Measurements from ENCODE around the gene STK33. TPM values are rescaled to one million over a fixed set of nuclear protein-coding genes. Genes with fewer than 3 reads are reported as not detected.

The STK33 gene
- total RNA-seq, 1 donor from 2014 or later: 0.66 TPM

DNA sequence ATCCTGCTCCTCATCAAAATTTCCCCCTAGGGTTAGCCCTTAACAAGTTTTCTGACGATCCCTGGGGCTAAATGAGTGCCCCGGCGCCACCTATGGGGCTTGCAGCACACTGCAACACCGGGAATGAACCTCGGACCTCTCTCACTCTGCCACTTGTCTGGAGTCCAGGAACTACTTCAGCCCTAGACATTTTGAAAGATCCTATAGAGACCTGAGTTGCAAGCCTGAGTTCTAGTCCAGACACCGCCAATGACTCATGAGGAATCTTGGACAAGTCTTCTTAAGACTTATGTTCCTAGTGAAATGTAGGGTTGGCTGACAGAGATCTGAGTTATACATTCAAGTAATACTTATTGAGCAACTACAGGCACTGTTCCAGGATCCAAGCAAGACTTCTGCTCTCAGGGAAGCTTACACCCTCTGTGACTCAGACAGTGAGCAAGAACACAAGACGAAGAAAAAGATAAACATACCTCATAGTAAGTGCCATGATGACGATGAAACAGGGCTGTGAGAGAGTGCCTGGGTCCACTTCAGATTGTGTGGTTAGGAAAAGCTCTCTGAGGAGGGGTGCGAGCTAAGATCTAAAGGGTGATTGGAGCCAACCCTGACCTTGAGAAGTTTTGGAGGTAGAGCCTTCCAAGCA lies 10.2 kb upstream of the STK33 start:
- intact Hi-C loops (cut with micrococcal nuclease): loop anchor here (1.0 kb wide), 1 partner anchor 355 kb away; no protein-coding TSS in a partner anchor

DNA sequence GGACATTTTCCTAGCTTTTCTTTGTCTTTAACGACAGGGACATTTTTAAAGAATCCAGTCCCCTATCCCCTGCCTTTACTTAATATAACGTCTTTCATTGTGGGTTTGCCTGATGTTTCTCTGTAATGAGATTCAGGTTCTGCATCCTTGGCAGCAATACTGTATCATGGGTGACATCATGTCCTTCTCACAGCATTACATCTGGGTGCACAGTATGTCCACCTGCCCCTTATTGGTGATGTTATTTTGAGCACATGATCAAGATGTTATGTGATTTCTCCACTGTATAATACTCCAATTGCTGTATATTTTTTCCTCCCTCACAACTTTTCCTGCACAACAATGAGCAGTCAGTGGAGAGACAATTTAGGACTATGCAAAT lies 9.7 kb upstream of the STK33 start:
- intact Hi-C loops (cut with micrococcal nuclease): loop anchor here (1.0 kb wide), 1 partner anchor 356 kb away; no protein-coding TSS in a partner anchor

DNA sequence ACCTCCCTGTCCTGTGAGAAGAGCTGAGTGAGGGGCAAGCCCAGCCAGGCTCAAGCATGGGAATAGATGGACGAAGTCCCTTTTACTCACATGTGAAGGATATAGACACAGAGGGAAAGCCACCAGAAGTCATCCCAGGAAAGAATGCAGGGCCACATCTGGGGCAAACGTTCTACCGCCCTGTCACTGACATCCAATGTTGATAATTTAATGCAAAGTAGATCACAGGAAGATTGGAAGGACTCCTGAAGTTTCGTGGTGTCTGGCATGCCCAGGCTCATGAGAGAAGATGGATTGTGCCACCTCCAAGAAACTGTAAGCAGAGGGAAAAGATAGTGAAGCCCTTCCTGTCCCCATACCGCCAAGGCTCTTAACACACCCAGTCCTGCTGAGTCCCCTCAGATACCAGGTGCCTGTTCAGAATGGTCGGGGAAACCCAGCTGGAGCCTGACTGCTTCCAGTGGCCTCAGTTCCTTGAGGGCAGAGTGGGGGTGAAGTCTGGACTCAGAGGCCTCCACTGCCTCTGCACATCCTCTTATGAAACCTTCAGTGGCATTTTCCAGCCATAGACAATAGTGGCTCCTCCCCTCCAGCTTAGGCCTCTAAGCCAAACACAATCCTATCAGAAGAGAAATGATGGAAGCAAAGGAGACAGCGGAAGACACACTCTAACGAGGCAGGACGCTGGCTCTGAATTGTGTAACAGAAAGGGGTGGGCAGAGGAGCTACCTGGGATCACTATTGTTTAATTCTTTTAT lies 7.5 kb upstream of the STK33 start:
- intact Hi-C loops (cut with micrococcal nuclease): no loop called here

DNA sequence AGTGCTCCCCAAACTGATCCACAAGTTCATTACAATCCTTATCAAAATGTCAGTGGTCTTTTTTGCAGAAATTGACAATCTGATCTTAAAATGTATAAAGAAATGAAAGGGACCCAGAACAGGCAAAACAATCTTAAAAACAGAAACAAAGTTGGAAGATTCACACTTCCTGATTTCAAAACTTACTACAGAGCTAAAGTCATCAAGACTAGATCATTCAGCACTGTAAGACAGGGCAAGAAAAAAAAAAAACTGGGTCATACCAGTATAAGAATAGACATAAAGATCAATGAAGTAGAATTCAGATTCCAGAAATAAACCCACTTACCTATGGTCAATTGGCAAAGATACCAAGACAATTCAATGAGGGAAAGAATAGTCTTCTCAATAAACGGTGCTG lies 4.5 kb upstream of the STK33 start:
- intact Hi-C loops (cut with micrococcal nuclease): no loop called here

DNA sequence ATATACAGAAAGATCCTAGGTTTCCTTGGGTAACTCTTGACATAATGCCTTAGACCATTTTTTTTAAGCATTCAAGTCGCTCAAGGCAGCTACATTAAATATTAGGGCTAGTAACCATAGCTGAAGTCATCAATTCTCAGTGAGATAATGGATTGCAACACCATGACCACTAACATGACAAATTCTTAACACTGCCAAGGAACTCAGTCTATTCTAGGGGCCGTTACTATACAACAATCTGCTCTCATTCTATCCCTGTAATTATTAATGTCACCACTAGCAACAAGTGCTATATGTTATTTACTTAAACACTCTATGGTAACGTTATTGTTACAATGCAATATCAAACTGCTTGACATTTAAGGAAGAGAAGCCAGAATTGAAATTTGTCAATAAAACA lies 3.2 kb upstream of the STK33 start:
- intact Hi-C loops (cut with micrococcal nuclease): no loop called here

DNA sequence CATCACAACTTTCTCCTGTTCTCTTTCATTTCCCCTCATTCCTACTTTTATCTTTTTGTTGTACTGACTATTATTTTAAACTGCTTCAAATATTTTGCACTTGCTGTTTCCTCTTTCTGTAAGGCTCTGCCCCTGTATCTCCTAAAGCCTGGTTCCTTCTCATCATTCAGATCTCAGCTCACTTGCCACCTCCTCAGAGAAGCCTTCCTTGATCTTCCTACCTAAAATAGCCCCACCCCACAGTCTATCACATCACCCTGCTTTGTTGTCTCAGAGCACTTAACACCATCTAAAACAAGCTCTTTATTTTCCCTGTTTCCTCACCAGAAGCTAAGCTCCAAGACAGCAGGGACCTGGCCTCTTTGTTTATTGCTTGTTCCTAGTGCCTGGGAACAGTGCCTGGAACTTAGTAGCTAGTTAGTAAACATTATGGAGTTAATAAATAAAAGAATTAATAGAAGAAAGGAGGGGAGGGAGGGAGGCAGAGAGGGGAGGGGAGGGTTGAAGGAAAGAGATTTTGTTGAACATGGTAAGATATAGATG lies 2.5 kb upstream of the STK33 start:
- intact Hi-C loops (cut with micrococcal nuclease): no loop called here

DNA sequence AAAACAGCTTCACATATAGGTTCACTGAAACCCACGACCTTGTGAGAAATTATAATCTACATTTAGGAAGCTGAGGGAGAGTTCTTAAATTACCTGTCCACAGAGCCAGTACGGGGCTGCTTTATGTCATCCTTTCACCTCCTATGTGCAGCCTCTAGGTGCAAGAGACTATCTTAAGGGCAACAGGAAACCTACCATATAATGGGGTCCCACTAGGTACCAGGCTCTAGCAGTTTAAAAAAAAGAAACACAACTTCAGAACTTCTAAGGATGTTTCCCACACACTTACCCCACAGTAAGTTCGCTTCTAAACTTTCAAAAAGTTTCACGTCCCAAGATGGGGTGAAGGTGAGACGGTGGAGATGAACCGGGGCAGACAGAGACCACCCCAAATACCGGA lies 573 bp downstream of the STK33 start:
- intact Hi-C loops (cut with micrococcal nuclease): no loop called here

DNA sequence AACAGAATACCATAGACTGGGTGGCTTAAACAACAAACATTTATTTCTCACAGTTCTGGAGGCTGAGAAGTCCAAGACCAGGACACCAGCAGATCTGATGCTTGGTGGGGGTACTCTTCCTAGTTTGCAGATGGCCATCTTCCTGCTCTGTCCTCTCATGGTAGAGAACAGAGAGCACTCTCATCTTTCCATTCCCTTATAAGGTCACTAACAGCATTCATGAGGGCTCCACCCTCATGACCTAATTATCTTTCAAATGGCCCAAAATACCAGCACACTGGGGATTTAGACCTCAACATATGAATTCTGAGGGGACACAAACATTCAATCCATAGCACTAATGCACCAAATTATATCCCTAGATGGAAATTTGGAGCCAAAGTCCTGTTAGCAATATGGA lies 6.1 kb downstream of the STK33 start:
- intact Hi-C loops (cut with micrococcal nuclease): no loop called here

DNA sequence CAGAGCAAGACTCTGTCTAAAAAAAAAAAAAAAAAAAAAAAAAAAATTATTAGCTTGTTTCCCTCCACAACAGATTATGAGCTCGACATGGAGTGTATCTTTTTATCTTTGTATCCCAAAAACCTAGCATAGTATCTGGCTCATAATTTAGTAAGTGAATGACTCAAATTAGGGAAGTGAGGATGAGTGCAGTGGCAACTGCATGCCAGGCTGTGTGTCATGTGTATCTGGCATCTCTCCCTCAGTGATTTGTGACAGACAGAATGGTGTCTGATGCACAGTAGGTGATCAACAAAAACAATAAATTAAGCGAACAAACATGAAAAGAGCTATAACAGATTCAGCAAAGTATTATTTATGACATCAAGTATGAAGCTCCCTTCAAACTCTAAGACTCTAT lies 7.2 kb downstream of the STK33 start:
- intact Hi-C loops (cut with micrococcal nuclease): no loop called here

DNA sequence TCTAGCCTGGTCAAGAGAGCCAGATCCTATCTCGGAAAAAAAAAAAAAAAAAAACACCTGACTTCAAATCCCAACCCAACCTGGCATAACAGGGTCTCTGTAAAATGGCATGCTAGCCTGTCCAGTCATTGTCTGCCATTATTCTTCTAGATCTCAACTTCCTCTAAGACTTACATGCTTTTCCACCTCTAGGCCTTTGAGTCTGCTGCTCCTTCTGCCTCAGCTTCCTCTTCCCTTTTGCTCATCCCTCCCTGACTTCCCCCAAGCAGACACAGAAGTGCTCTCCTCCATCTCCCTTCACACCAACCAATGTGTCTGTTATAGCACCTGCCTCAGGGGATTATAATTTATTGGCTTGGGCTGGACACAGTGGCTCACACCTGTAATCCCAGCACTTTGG lies 7.8 kb downstream of the STK33 start:
- intact Hi-C loops (cut with micrococcal nuclease): no loop called here

DNA sequence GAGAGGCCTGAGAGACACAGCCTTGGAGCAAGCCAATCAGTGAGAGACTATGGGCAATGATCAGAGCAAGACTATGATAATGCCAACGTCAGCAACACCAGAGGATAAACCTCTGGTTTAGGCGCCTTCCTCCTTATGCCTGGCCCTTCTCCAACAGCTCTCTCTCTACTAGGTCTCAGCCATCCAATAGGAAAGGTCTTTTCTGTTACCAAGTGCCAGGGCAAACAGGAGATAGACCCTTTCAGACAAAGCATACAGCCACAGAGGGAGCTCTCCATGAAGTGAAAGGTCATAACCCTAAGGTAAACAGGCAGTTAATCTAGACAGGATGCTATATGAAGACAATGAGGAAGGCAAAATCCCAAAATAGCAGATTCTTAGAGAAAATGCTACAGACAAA lies 9.5 kb downstream of the STK33 start:
- intact Hi-C loops (cut with micrococcal nuclease): no loop called here

DNA sequence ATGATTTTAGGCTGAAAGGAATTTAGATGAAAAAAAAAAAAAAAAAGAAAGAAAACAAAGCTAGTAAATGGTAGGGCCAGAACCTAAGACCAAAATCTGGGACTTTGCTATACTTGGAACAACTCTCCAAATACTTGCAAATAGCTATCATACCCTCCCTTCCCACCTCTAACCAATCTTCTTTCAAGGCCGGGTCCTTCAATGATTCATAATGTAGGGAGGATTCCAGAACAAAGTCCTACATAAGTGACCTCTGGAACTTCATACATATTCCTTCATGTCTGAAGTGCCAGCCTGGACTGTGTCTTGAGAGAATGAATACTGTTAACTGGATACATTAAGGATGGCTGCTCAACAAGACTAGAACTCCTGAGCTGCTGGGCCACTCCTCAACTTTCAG lies 9.9 kb downstream of the STK33 start:
- intact Hi-C loops (cut with micrococcal nuclease): no loop called here

DNA sequence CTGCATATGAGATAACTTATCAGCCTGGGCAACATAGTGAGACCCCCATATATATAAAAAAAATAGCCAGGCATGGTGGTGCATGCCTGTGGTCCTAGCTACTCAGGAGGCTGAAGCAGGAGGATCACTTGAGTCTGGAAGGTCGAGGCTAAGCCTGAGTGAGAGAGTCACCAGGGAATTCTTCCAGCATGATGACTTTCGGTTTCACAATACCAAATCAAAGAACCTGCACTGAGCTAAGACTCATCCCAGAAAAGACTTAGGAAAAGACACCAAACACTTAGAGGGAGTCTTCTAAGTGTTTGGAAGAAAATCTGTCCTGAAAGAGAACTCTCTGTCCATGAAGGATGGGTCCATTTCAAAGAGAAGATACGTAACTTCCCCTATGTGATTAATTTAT lies 12.7 kb downstream of the STK33 start:
- intact Hi-C loops (cut with micrococcal nuclease): no loop called here

DNA sequence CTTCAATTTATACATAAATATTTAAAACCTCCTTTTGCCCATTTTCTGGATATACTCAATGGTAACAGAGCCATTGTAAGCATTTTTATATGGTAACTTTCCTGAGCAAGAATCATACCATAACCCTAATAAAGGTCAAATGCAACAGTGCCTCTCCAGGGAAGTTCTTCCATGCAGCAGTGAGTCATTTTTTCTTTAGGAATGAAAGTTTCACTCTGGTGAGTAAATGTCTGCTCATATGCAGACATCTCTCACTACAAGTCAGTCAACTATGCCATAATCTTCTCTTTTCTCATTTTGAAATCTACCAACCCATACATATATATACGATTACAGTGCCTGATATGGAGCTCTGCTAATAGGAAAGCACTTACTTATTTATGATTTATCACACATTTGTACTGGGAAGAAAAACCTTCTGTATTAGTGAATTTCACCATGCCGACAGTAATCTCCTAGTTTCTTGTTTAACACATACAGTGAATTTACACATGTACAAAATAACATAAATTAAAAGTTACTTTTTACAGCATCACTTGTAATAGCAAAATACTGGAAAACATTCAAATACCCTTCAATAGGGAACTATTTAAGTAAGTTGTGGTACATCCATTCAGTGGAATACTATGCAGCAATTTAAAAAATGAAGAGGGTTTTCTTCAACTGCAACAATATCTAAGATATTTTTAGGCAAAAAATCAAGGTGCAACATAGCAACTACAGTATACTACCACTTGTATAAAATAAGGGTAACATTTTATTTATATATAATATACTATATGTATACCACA lies 16.0 kb downstream of the STK33 start:
- intact Hi-C loops (cut with micrococcal nuclease): no loop called here

DNA sequence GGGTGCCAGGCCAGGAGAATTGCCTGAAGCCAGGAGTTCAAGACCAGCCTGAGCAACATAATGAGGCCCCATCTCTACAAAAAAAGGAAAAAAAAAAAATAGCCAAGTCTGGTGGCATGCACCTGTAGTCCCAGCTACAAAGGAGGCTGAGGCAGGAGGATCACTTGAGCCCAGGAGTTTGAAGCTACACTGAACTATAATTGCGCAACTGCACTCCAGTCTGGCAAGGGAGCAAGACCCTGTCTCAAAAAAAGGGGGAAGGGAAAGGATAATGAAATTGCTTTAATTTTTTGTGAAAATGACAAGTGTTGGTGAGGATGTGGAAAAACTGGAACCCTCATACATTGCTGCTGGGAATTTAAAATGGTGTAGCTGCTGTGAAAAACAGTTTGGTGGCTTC lies 19.2 kb downstream of the STK33 start:
- intact Hi-C loops (cut with micrococcal nuclease): no loop called here

DNA sequence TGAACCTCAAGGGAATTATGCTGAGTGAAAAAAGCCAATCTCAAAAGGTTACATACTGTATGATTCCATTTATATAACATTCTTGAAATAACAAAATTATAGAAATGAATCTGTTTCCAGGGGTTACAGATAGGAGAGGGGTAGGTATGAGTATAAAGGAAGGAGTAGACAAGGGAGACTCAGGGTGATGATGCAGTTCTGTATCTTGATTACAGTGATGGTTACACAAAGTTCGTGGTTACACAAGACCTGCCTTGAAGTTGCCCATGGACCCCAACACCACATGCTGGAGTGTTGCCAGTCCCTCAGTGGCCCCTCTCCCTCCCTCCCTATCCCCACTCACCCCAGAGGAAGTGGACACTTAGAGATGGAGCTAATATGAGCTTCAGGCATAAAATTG lies 20.3 kb downstream of the STK33 start:
- intact Hi-C loops (cut with micrococcal nuclease): no loop called here

DNA sequence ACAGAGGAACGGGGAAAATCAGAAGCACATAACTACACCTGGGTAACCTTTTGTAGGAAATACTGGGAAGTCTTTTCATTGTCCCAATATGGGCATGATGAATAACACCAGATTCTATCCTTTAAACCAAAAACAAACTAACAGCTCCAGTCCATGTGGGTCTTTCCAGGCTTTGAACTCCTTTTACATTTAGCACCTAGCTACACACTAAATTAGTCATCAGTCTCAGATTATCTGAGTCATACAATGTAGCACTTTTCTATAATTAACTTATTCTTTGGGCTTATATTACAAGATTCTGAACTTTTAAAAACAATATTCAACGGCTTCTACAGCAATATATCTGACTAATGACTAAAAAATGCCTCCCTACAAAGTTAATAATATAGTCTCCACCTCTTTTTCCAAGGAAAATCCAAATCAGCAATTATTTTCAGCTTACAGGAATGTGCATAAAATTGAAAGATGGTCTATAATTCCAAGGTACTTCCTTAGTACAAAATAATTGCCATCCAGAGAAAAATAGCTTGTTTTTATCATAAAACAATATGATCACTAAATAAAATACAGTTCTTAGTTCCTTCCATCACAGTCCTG lies 26.3 kb downstream of the STK33 start:
- intact Hi-C loops (cut with micrococcal nuclease): loop anchor here (2.0 to 10.0 kb wide), 4 partner anchors 229 to 533 kb away; no protein-coding TSS in a partner anchor

DNA sequence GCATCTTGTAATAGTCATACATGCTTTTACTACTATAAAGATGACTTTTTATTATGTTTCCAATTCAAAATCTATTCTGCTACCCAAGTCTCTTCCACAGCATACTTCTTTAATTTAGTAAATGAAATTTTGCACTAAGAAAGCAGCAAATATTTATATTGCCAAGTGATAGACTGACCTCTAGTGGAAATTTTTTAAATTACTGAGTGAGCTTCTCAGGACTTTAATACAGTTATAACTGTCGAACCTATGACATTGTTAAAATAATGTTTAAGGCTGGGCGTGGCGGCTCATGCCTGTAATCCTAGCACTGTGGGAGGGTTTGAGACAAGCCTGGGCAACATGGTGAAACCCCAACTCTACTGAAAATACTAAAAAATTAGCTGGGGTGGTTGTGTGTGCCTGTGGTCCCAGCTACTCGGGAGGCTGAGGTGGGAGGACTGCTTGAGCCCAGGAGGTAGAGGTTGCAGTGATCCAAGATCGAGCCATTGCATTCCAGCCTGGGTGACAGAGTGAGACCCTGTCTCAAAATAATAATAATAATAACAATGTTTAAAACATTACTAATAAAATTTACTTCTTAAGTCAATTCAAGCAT lies 27.3 kb downstream of the STK33 start:
- intact Hi-C loops (cut with micrococcal nuclease): loop anchor here (1.0 to 10.0 kb wide), 8 partner anchors 228 to 532 kb away; no protein-coding TSS in a partner anchor

DNA sequence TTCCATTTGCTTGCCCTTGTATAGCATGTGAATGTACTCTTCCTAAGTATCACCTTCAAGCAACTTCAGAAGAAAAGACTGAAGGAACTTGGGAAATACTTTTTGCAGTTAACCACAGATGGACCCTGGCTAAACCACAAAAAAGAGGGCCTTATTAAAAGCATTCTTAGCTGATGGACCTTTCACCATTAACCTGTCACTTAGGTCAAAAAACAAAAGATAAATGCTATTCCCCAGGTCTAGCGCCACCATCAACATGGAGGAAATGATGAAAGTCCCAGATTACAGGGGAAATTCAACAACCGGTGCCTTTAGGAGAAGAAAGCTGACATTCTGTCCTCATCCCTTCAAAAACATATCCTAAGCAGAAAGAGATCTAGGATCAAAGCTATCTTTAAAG lies 29.5 kb downstream of the STK33 start:
- intact Hi-C loops (cut with micrococcal nuclease): loop anchor here (10.0 kb wide), 2 partner anchors 390 to 530 kb away; no protein-coding TSS in a partner anchor

DNA sequence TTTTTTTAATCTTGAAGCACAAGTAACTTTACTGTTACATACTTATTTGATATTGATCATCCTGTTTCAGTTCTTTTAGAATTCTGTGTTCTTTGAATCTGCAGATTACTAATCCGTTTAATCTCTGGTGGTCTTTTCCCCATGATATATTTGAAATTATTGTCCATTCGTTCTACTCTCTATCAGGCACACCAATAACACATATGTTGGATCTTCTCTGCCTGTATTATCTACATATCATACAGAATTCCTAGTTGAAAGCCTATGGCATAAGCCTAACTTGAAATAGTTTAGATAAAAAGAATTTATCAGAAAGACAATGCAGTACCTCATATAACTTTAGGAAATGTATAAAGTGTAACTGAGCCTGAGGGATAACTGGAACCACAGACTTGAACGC lies 32.6 kb downstream of the STK33 start:
- intact Hi-C loops (cut with micrococcal nuclease): loop anchor here (10.0 kb wide), 2 partner anchors 393 to 527 kb away; no protein-coding TSS in a partner anchor

DNA sequence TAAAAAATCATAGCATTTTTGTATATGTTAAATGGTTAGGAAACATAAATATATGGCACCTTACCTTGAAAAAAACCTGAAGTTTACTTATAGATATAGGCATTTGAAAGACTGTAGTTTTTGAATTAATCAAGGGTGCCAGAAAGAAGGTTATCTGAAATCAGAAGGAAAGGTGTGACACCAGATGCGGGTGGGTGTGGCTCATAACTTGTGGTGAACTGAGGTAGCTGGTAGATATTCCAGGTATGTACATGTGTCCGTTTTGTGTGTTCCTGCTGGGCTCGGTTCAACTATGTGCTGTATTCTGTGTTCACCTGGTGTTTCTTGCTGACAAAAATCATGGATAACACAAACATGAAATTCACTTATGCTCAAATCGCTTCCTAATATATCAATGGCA lies 35.6 kb downstream of the STK33 start:
- intact Hi-C loops (cut with micrococcal nuclease): no loop called here

Data from T-helper 1 cell treated with Interleukin-12 subunit alpha and Interleukin-12 subunit beta and Interleukin-4 antibody, amounts not matched to agents 30 ng/mL and 1 ng/mL, for 36 hours (primary cell).